Measurements from ENCODE around the gene BRMS1.
A peak's percentile ranks its signal among the peaks of the same experiment; 100 is the strongest.
"Not testable (repeated sequence)": the region's sequence is repeated elsewhere in the genome, so short reads cannot be mapped to it uniquely, and the experiment has no call there.

Gene BRMS1

GRCh38 chr11:66322732-66323427 is 22.0 kb downstream of the BRMS1 start:
- DNase-seq = no peak

GRCh38 chr11:66321606-66322005 is 23.3 kb downstream of the BRMS1 start:
- DNase-seq = no peak

GRCh38 chr11:66320748-66321147 is 24.2 kb downstream of the BRMS1 start:
- not testable (repeated sequence) for DNase-seq

GRCh38 chr11:66320289-66320688 is 24.6 kb downstream of the BRMS1 start:
- not testable (repeated sequence) for DNase-seq

GRCh38 chr11:66318600-66318970 is 26.3 kb downstream of the BRMS1 start:
- DNase-seq = no peak

GRCh38 chr11:66317723-66318599 is 26.9 kb downstream of the BRMS1 start:
- no peak for DNase-seq

GRCh38 chr11:66317322-66317722 is 27.6 kb downstream of the BRMS1 start:
- DNase-seq = no peak

- DNase-seq = no peak
Observed at GRCh38 chr11:66316849-66317251, 28.1 kb downstream of the BRMS1 start, which contains the start of gene CD248. Gene CD248, minus strand, starts transcription at chr11:66317044. Its CDS starts 17 bp downstream, at chr11:66317027.

- peak in 2 of 3 experiments; percentile 19 to 46 for DNase-seq
Observed at GRCh38 chr11:66315921-66316811, 28.7 kb downstream of the BRMS1 start.

GRCh38 chr11:66315498-66315885 is 29.4 kb downstream of the BRMS1 start:
- no peak for DNase-seq

- DNase-seq = no peak
Observed at GRCh38 chr11:66314561-66315497, 30.1 kb downstream of the BRMS1 start.

GRCh38 chr11:66314186-66314501 is 30.8 kb downstream of the BRMS1 start:
- no peak for DNase-seq

- no peak for DNase-seq
Observed at GRCh38 chr11:66313321-66314185, 31.4 kb downstream of the BRMS1 start.

GRCh38 chr11:66312549-66313320 is 32.2 kb downstream of the BRMS1 start:
- peak; percentile 95 to 98 (median 96) for DNase-seq

- peak; percentile 94 to 98 (median 97) for DNase-seq
Observed at GRCh38 chr11:66311965-66312548, 32.8 kb downstream of the BRMS1 start.

- DNase-seq = no peak
Observed at GRCh38 chr11:66311470-66311964, 33.4 kb downstream of the BRMS1 start.

GRCh38 chr11:66310803-66311440 is 34.0 kb downstream of the BRMS1 start:
- not testable (repeated sequence) for DNase-seq

- DNase-seq = no peak
Observed at GRCh38 chr11:66310324-66310723, 34.6 kb downstream of the BRMS1 start.

- no peak for DNase-seq
Observed at GRCh38 chr11:66309475-66309874, 35.4 kb downstream of the BRMS1 start.
